HG02623 (cell line): ENCODE results near the gene CASP8.
"Not testable (repeated sequence)": the region's sequence is repeated elsewhere in the genome, so short reads cannot be mapped to it uniquely, and the experiment has no call there.

Experiments
- ATAC-seq: cut with Tn5 transposase; IDR thresholded peaks from one replicate; pipeline ENCODE4 v1.9.1; 2021; ENCODE audit warnings: moderate library complexity; ENCODE audit not compliant: unreplicated experiment

The CASP8 gene

DNA sequence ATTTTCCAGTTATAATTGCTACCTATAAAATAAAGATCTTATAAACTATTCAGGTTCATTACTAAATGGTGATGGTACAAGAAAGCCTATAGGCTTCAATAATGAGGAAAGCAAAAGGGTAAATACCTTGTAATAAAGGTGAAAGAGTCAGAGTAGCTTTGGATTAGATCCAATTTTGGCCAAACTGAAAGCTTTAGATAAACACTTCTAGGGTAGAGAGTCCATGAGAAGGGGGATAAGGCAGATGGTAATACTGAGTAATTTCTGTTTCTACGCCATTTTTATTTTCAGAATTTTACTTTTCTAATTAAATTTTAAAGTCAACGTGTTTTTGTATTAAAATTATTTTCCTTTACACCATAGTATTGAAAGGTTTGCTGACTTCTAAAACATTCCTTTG, 9.4 kb downstream of the CASP8 start:
- no peak for ATAC-seq

- no peak for ATAC-seq
Measured at GRCh38 chr2:201270293-201271001, 10.1 kb downstream of the CASP8 start.

- no peak for ATAC-seq
Measured at GRCh38 chr2:201271917-201272316, 11.6 kb downstream of the CASP8 start.

GRCh38 chr2:201273330-201273983, 13.1 kb downstream of the CASP8 start:
- no peak for ATAC-seq

GRCh38 chr2:201275069-201275468, 14.7 kb downstream of the CASP8 start:
- no peak for ATAC-seq

DNA sequence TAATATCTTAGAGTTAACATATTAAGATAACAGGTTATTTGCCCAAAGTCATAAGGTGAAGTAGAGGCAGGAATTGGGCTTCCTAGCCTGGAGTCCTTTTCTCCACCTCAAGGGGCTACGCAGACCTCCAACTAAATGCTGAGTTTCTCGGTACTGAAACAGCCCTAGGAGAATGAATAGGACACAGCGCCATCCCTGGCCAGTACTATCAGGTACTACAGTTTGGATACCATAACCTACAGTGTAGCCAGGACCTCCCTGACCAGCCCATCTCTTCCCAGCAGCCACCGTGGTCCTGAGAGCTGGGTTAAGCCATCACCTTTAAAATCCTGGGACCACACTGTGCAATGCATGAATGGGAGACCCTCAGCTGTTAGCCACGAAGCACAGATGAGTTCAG, 15.7 kb downstream of the CASP8 start:
- ATAC-seq, result no peak

GRCh38 chr2:201276511-201276910, 16.2 kb downstream of the CASP8 start:
- no peak for ATAC-seq

- no peak for ATAC-seq
Measured at GRCh38 chr2:201279079-201279478, 18.7 kb downstream of the CASP8 start.

DNA sequence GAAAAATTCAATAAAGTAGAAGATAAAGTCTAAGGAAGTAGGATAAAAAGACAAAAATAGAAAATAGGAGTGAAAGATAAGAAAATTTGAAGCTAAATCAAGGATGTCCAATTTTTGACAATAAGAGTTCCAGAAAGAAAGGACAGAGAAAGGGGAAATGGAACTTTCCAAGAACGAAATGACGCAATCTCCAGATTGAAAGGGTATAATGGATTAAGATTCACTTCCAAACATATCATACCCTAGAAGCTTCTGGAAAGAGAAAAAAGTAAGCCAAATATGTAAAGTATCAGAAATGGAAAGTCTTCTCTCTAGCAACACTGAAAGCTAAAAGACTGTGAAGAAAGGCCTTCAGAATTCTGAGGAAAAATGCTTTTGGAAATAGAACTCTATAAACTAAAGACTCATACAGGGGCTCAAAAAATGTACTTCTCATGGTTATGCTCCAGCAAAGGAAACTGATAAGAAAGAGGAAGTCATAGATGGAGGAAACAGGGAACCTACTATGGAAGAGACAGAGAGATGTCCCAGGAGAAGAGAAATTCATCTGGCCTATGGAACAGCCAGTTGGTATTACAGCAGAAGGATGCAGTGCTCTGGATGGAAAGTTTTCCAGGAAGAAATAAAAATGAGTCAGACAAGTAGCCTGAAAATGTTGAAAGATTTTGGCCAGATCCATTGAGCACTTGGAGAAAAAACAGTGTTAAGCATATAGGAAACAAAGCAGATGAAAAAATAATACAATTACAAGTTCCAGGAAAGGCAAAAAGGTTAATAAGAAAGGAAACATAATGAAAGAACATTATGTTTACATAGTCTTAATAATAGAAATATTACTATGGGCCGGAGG, 20.1 kb downstream of the CASP8 start:
- no peak for ATAC-seq

DNA sequence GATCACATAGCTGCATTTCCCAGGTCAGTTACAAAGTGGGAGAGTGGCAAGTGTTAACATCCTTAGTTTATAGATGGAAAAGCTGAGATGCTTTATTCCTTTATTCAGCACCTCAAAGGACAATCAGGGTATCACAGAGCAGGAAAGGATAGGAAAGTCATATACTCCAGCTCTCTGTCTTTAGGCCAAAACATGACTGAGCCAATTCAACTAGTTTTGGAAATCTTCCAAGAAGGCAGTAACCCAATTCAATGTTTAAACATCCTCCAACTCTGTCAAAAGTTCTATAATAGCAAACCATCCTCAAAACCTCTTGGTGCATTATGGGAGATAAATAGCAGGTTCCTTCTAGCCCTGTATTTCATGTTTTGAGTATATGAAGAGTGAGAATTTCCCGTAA, 25.2 kb downstream of the CASP8 start:
- no peak for ATAC-seq

GRCh38 chr2:201290457-201291148, 30.3 kb downstream of the CASP8 start:
- not testable (repeated sequence) for ATAC-seq

GRCh38 chr2:201298462-201299052, 38.2 kb downstream of the CASP8 start:
- ATAC-seq, result no peak

DNA sequence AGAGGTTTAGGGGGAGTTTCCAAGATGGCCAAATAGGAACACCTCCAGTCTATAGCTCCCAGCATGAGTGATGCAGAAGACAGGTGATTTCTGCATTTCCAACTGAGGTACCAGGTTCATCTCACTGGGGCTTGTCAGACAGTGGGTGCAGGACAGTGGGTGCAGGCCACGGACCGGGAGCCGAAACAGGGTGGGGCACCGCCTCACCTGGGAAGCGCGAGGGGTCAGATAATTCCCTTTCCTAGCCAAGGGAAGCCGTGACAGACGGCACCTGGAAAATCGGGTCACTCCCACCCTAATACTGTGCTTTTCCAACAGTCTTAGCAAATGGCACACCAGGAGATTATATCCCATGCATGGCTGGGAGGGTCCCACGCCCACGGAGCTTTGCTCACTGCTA, 39.6 kb downstream of the CASP8 start:
- ATAC-seq, result not testable (repeated sequence)

DNA sequence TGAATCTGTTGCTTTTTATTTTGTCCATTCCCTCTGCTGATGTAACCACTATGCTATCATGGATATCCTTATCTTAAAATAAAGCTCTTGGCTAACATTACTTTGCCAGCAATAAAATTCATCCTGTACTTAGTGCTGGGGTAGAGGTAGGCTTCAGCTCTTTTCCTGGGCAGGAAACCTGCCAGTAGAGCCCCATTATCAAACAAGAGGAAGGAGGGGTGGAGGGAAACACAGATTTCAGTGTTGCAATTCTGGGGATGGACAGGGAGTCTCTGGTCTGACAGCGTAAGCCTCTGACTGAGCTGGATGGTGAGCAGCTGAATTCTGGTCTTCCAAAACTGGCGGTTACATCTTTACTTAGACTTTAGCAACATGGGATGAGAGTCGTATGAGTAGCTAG, 47.5 kb downstream of the CASP8 start:
- ATAC-seq, result no peak

- no peak for ATAC-seq
Measured at GRCh38 chr2:201308914-201309313, 48.6 kb downstream of the CASP8 start.

DNA sequence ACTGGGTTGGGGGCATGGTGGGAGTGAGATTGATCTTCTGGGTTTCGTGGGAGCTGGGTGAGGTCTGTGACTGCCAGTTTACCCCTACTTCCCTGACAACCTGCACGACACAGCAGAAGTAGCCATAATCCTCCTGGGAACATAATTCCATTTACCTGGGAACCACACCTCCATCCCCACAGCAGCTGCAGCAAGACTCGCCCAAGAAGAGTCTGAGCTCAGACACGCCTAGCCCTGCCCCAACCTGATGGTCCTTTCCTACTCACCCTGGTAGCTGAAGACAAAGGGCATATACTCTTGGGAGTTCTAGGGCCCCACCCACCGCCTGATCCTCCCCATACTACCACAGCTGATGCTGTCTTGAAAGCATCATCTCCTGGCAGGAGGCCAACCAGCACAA, 53.0 kb downstream of the CASP8 start:
- no peak for ATAC-seq

DNA sequence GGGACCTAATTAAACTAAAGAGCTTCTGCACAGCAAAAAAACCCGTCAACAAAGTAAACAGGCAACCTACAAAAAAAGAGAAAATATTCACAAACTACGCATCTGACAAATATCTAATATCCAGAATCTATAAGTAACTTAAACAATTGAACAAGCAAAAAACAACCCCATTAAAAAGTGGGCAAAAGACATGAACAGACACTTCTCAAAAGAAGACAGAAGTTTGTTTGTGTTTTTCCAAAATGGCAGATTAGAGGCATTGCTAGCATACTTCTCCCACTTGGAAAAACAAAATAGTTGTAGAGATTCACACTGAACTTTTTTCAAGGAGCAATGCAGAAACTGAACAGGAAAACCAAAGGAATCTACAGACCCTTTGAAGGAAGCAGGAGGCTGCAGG, 59.2 kb downstream of the CASP8 start:
- ATAC-seq, result no peak

GRCh38 chr2:201320257-201320656, 59.9 kb downstream of the CASP8 start:
- no peak for ATAC-seq

DNA sequence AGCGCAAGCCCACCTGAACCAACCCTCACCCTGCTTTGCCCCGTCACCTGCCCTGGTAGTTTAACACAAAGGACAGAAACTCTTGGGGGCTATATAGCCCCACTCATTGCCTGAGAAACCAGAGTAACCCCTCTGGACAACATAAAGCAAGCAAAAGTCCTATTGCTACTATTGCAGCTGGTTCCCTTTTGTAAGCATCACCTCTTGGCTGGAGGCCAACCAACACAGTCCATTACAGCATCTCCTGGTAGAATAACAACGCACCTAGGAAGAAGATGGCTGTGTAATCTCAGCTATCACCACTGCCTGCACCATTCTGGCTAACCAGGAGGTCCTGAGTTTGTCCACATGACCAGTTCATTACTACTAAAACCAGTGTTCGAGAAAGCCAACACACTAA, 60.4 kb downstream of the CASP8 start:
- no peak for ATAC-seq

- no peak for ATAC-seq
Measured at GRCh38 chr2:201322772-201323171, 62.4 kb downstream of the CASP8 start.

- no peak for ATAC-seq
Measured at GRCh38 chr2:201327678-201328077, 67.3 kb downstream of the CASP8 start.
